Colonic mucosa (tissue), 4 donors: Measurements from ENCODE around the gene TLR10. TPM values are rescaled to one million over a fixed set of nuclear protein-coding genes. Genes with fewer than 3 reads are reported as not detected.
A peak's percentile ranks its signal among the peaks of the same experiment; 100 is the strongest.
"Not testable (repeated sequence)": the region's sequence is repeated elsewhere in the genome, so short reads cannot be mapped to it uniquely, and the experiment has no call there.

Experiments used
- DNase-seq: peaks from one replicate; pipeline ENCODE4 v3.0.0-alpha.2; 2020
- H3K27ac ChIP-seq: fragments of 200-600 bp; one replicate; pipeline ENCODE4 v1.8.0; 2021
- H3K27me3 ChIP-seq: fragments of 200-600 bp; one replicate; pipeline ENCODE4 v1.8.0; 2021
- H3K36me3 ChIP-seq: fragments of 200-600 bp; one replicate; pipeline ENCODE4 v1.8.0; 2021
- H3K4me1 ChIP-seq: fragments of 200-600 bp; one replicate; pipeline ENCODE4 v1.8.0; 2021; ENCODE audit warnings: mild to moderate bottlenecking
- H3K4me3 ChIP-seq: fragments of 200-600 bp; one replicate; pipeline ENCODE4 v1.8.0; 2021
- H3K9ac ChIP-seq, 2 donors: one replicate each; pipeline ENCODE4 v1.7.0; 2013; ENCODE audit warnings: control low read depth in 2 of 2, low read depth in 2 of 2, low read length in 2 of 2
- H3K9me3 ChIP-seq: fragments of 200-600 bp; one replicate; pipeline ENCODE4 v1.8.0; 2021
- CTCF ChIP-seq: fragments of 200-600 bp; IDR thresholded peaks from one replicate; pipeline ENCODE4 v1.8.0; 2022; ENCODE audit warnings: antibody characterized with exemption, mild to moderate bottlenecking
- intact Hi-C: fragments of 100-400 bp; cut with DNase I; formaldehyde crosslinking; loops from one replicate; pipeline ENCODE4 v1.14.1; 2022
- total RNA-seq, 2 donors: library from RNA; stranded (reverse); fragmentation: NEBNext Ultra II Directional in 1 of 2; extraction: Animal tissue kit (Norgen Biotek cat#: 25700) in 1 of 2; gene quantifications; one replicate each; pipeline ENCODE4 v1.2.1, GENCODE V29; 2021
- donor health status: healthy.
- donor health status: DM: no; HTN: no; CAD: no.
- donor health status: DM: no; HTN: no; CAD: no.

The TLR10 gene
- total RNA-seq, 2 donors from 2014 or later: 0.20 to 0.24 TPM

- peak overlapping the region; percentile 26 for H3K27ac ChIP-seq
- H3K4me3 ChIP-seq: no peak overlapping the region
- intact Hi-C loops: no loop called here
Measured at GRCh38 chr4:38815885-38816782, 33.3 kb upstream of the TLR10 start.

GRCh38 chr4:38814386-38814785 is 31.6 kb upstream of the TLR10 start:
- DNase-seq: no peak
- H3K36me3 ChIP-seq: no peaks in the 10 kb centered on the region
- no peak overlapping the region for H3K4me3 ChIP-seq
- intact Hi-C loops: no loop called here
- no peaks in the 10 kb centered on the region for H3K27me3 ChIP-seq
- H3K9me3 ChIP-seq: no peaks in the 10 kb centered on the region
- H3K4me1 ChIP-seq: no peaks in the 10 kb centered on the region
- TF ChIP-seq CTCF: no peak
- H3K27ac ChIP-seq: no peak overlapping the region
- no peak overlapping the region for H3K9ac ChIP-seq

More at GRCh38 chr4:38815885-38816782, 33.3 kb upstream of the TLR10 start:
- H3K27me3 ChIP-seq: no peaks in the 10 kb centered on the region
- DNase-seq: no peak
- no peaks in the 10 kb centered on the region for H3K36me3 ChIP-seq
- H3K4me1 ChIP-seq: no peaks in the 10 kb centered on the region
- TF ChIP-seq CTCF: no peak
- no peaks in the 10 kb centered on the region for H3K9me3 ChIP-seq
- no peak overlapping the region for H3K9ac ChIP-seq

- no peaks in the 10 kb centered on the region for H3K4me1 ChIP-seq
- no peaks in the 10 kb centered on the region for H3K9me3 ChIP-seq
- no peaks in the 10 kb centered on the region for H3K36me3 ChIP-seq
- H3K4me3 ChIP-seq: no peak overlapping the region
- no peak for DNase-seq
- H3K27ac ChIP-seq: no peak overlapping the region
- no peaks in the 10 kb centered on the region for H3K27me3 ChIP-seq
- intact Hi-C loops: no loop called here
- TF ChIP-seq CTCF: no peak
- no peak overlapping the region for H3K9ac ChIP-seq
Measured at GRCh38 chr4:38811297-38811696, 28.5 kb upstream of the TLR10 start.

- H3K9me3 ChIP-seq, H3K27me3 ChIP-seq, H3K4me1 ChIP-seq, DNase-seq, H3K9ac ChIP-seq, intact Hi-C loops, H3K36me3 ChIP-seq, H3K27ac ChIP-seq, H3K4me3 ChIP-seq: not testable (repeated sequence)
Measured at GRCh38 chr4:38807462-38807861, 24.7 kb upstream of the TLR10 start.

DNA sequence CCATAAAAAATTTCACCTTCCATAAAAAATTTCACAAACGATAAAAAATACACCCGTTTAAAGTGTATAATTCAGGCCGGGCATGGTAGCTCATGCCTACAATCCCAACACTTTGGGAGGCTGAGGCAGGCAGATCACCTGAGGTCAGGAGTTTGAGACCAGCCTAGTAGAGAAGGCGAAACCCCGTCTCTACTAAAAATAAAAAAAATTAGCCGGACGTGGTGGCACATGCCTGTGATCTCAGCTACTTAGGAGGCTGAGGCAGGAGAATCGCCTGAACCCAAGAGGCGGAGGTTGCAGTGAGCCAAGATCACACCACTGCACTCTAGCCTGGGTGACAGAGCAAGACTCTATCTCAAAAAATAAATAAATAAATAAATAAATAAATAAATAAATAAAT is 23.5 kb upstream of the TLR10 start:
- H3K36me3 ChIP-seq, H3K9me3 ChIP-seq, intact Hi-C loops, H3K4me1 ChIP-seq, H3K4me3 ChIP-seq, H3K27me3 ChIP-seq, DNase-seq, H3K27ac ChIP-seq: not testable (repeated sequence)
- peak overlapping the region in 1 of 2 donors; percentile 8 for H3K9ac ChIP-seq

- peak overlapping the region in 1 of 2 donors; percentile 8 for H3K9ac ChIP-seq
Measured at GRCh38 chr4:38805530-38806145, 22.8 kb upstream of the TLR10 start.

More at GRCh38 chr4:38805530-38806145, 22.8 kb upstream of the TLR10 start:
- TF ChIP-seq CTCF: no peak
- H3K27me3 ChIP-seq: no peaks in the 10 kb centered on the region
- peak overlapping the region; percentile 54 for H3K27ac ChIP-seq
- peak; percentile 26 for DNase-seq
- no peak overlapping the region for H3K4me3 ChIP-seq
- H3K9me3 ChIP-seq: no peaks in the 10 kb centered on the region
- no peaks in the 10 kb centered on the region for H3K4me1 ChIP-seq
- H3K36me3 ChIP-seq: no peaks in the 10 kb centered on the region
- intact Hi-C loops: no loop called here
